NB4 (cell line): ENCODE data around the gene RHEX.

Experiments used
- CTCF ChIP-seq: IDR thresholded peaks from one replicate; pipeline ENCODE4 v1.5.1; 2012; ENCODE audit warnings: low read depth, low read length
- MAX ChIP-seq: IDR thresholded peaks from 2 replicates; pipeline ENCODE4 v1.6.1; 2011; ENCODE audit warnings: low read depth, low read length
- POLR2A ChIP-seq: IDR thresholded peaks from 2 replicates; pipeline ENCODE4 v1.6.1; 2011; ENCODE audit warnings: mild to moderate bottlenecking; ENCODE audit not compliant: insufficient read length; ENCODE audit errors: extremely low read depth

GRCh38 chr1:206125346-206125745, 72.4 kb downstream of the RHEX start:
- no peak for TF ChIP-seq CTCF
- TF ChIP-seq POLR2A = no peak
- TF ChIP-seq MAX = no peak
